ENCODE results near the gene ORC3. TPM values are rescaled to one million over a fixed set of nuclear protein-coding genes. Genes with fewer than 3 reads are reported as not detected.
"Not testable (repeated sequence)": the region's sequence is repeated elsewhere in the genome, so short reads cannot be mapped to it uniquely, and the experiment has no call there.

ORC3 gene
- polyA plus RNA-seq, 10 donors = 20.5 to 31.4 (median 27.7) TPM

DNA sequence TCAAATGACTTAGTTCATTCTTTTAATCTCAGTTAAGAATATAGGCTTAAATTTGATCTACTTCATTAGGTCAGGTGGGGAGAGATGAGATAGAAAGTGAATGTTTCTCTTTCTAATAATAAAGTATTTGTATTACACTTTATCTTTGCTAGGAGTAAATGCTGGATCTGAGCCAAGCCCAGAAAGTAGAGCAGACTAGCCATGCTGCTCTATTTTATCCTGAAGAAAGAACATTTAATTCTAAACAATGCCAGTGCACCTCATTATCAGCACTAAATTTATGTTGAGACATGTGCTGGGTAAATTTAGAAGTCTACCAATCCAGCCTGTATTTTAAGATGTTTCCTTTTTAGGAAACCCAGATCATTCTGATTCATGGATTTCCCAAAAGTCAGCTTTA is 68.6 kb downstream of the ORC3 start:
- DNase-seq = no peak

DNA sequence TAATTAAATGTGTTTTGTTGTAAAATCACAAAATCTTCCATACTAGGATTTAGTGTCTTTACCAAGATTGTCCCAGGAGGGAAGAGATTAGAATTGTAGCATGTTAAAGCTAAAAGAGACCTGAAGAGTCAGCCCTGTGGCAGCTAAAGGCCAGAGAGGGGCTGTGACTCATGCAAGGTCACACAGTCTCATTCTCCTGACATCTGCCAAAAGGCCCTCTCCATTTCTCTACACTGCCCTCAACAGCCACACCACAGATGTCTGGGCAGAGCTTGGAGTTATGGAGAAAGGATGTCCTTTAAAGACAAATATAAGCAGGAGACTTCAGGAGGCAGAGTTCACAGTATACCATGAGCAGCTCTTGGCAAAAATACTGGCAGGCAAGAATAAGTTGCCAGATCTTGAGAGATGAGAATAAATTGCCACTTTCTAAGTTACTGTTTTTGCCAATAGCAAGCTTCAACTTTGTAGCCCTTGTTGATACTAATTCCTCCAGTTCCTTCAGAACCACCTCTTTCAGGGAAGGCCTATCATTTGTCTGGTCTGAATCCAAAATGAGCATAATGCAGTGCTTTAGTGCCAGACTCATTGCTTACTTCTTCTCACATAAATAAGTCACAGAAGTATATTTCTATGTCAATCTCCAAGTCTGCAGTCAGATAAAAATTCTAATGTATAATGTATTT is 70.4 kb downstream of the ORC3 start:
- no peak for DNase-seq

DNA sequence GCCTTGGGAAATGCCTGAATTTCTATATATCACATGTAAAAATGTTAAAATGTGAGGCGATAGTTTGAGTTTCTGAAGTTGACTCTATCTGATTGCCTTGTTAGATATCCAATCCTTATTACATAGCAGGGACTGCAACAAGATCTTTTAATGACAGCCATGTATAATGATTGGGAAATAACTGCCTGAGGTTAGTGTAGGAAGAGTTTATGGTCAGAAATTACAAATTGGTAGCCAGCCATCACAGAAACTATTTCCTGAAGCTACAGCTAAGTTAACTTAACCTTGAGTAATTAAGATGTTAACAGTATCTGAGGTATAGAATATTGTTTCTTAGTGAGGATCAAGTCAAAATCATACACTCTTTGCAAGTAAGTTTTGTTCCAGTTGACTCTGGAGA is 71.1 kb downstream of the ORC3 start:
- DNase-seq = no peak

DNA sequence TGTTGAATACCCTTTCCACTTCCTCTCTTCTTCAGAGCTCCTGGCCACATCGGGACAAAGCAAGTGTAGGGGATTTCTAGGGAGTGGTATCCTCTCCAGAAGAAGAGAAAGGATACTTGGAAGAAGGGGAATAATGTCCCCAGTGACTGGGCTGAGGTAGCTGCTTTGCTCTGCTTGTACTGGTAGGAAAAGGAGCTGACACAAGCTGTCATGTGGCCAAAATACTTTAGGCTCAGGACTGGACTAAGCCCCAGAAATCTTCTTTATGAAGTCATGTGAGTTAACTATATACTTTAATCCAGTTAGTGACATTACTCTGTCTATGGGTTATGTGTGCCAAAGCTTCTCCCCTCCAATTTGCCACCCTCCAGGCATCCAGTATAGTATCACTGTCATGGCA is 71.6 kb downstream of the ORC3 start:
- no peak for DNase-seq

DNA sequence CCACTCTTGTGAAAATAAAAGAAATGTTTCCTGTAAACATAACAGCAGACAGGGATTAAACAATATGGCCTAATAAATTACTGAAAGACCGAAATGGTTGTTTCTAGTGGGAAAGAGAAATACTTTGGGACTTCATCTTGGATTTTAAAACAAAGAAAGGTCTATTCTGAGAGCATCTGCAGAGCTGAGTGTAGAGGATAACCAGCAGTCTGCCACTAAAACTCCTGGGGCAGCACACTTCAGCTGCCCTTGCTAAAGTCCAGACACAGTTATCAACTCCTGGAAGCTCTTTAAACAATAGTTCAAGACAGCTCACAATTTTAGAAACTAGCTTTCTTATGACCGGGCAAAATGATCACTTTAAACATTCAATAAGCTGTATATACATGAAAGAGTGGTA is 73.5 kb downstream of the ORC3 start:
- DNase-seq = no peak

DNA sequence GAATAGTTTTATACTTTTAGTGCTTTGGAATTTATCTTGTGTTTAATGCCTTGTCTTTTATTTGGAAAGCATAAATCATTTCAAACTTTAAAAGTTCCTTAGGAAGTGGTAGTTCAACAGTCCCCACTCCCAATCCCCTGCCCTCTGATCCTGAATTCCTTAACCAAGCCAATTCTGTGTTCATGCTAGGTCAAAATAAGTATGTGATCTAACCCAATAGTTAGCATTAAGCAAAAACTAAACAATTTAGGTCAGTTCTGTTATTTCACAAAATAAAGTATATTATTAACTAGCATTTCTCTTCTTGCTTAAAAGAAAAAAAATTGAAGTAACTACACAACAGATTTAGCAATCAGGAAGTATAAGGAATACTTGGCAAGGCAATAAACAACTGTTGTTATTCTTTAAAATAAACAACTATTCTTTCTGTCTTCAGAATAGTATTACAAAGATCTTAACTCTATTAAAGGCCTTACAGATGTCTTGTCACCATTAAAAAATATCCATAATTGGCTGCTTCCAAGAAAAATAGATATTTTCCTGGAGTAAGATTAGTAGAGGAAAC is 75.1 kb downstream of the ORC3 start:
- no peak for DNase-seq

DNA sequence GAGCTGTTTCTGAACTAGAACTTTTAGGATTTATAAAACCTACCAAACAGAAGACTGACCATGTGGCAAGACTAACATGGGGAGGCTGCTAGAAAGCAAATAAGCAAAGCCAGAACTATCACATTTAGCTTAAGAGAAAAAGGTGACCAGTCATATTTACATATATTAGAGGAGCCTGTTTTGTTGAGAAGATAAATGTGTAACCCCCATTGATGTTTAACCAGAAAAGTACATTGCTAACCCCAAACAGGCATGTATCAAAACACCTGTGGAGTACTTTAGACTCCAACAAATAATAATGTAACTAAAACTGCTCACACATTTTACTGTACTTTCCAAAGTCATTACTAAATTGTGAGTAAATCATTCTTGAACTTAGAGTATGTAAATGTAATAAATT is 77.1 kb downstream of the ORC3 start:
- DNase-seq = no peak

DNA sequence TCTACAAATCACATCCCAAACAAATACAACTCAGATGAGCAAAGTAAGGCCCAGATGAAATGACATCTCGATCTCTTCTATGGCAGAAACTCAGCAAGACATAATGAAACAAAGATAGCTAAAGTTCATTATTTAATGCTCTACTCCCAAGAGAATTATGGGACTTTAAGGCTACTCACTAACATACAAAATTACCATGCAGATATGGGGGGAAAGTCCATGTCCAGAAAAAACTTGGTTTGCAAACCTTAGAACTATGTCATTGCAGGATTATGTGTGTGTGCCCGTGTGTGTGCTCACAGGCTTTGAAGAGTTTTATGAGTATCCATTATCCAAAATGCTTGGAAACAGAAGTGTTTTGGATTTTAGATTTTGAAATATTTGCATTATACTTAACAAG is 78.1 kb downstream of the ORC3 start:
- DNase-seq = no peak

DNA sequence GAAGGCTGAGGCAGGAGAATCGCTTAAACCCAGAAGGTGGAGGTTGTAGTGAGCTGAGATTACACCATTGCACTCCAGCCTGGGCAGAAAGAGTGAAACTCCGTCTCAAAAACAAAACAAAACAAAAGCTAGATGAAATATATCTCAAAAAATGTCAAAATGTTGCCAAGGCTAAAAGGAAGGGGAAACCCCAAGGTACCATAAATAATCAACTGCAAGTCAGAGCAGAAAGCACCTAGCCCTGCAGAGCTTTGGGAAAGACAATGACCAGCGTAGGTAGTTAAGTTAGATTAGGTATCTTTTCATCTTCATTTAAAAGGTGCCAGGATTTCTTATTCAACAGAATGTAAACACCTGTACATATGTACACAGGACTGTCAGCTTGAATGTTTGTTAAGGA is 79.1 kb downstream of the ORC3 start:
- no peak for DNase-seq

DNA sequence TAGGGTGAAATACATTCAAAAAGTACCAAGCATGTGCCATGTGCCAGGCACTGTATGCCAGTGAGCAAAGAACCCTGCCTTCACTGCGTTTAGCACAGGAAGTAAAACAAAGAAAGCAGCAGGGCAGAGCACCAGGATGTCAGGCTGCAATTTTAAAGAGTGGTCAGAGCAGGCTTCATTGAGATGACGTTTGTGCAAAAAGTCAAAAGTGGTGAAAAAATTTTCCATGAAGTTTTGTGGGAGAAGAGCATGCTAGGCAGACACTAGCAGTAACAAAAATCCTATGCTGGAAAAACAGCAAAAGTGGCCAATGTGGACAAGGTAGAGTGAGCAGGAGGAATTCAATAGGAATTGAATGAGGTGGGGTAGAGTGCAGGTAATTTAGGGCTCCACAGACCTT is 80.8 kb downstream of the ORC3 start:
- no peak for DNase-seq

DNA sequence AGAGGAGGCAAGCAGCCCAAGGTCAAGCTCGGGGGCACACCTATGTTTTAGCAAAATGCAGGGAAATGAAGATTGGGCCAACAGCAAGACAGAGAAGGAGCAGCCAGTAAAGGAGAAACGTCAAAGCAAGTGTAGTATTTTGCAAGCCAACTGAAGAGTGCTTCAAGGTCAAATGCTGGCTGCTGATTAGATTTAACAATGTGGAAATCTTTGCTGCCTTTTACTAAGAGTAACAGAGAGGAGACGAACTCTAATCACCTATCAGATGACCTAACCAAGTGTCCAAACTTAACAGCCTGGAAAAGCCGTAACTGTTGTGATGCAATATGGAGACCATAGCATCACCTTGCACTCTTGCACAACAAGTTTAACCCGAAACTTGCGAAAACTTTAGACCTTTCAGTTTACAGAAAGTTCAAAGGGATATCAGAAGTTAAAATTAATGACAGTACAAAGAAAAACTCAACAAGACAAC is 81.7 kb downstream of the ORC3 start:
- DNase-seq = no peak

DNA sequence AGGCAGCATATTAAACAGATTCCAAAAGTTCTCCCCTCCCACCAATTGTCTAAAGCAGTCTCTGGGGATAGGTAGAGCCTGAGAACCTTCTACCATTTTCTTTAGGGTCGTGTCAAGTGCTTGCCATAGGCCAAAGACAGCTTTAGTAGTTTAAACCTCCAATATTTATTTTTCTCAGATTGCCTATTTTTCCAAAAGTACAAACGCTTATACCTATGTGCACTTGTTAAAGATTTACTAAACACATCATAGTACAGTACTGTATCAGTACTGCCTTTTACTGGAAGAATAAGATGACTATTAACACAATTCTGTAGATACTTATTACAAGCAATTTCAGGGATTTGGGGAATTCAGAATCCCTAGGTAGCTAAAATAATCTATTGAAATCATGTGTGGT is 82.7 kb downstream of the ORC3 start:
- DNase-seq = no peak

DNA sequence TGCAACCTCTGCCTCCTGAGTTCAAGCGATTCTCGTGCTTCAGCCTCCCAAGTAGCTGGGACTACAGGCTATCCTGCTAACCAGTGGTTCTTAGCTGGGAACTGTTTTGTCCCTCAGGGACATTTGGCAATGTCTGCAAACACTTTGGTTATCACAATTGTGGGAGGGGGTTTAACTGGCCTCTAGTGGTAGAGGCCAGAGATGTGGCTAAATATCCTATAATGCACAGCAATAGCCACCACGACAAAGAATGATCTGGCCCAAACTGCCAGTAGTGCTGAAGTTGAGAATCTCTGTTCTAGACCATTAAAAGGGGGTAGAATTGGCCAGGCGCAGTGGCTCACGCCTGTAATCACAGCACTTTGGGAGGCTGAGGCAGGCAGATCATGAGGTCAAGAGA is 83.3 kb downstream of the ORC3 start:
- no peak for DNase-seq

DNA sequence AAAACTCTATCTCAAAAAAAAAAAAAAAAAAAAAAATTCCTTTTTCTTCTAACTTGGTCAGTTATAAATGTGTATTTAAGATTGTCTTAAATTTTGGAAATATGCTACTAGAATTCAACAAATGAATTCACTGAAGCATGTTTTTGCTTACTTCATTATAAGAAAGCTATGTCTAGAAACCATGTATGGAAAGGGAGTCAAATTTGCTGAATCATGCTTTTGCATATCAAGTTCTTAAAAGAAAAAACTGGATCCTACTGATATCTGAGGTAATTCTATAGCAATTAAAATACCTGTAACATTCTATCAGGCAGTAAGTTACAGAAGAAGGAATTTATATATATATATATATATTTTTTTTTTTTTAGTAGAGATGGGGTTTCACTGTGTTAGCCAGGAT is 84.4 kb downstream of the ORC3 start:
- DNase-seq = no peak

DNA sequence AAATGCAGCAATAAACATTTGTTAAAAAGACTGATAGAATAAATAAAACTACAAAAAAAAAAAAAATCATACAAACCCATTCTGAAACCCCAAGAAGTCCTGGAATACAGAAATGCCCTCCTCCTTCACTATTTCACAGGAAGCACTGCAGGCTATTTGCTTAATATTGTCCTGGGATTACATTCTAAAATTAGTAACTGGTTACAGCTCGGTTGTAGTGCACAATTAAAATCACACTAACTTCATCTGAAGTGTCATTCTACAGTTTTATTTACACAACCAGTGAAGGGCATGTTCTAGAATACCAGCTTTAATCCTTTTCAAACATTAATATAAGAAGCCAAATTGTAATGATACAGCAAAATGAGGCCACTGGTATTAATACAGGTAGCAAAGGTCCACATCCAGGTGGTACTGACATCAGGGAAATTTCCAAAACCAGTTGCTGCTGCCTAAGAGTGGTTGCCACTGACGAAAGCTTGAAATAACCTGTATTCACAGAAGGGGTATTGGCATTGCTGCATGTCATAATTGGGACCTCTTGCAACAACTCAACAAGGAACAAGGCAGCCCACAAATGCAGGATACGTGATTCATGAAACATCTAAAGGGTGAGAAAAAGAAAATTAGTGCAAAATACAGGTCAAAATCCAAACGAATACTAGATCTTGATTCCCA is 85.2 kb downstream of the ORC3 start:
- no peak for DNase-seq

DNA sequence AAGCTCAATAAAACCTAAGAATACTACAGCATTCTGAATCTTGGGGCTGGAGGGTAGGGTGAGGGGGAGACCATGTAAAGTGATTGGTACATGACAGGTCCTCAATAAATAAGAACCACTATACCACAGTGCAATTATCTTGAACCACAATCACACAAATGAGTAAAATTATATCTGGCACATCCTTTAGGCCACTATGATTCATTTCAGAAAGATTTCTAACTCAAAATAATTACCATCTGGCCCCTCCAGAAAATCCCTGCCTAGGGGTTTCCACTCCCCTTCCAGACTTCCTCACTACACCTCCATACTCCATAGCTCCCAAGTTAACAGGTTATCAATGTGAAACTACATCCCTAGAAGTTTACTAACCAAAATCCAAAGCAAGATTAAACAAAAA is 92.4 kb downstream of the ORC3 start:
- DNase-seq = no peak

DNA sequence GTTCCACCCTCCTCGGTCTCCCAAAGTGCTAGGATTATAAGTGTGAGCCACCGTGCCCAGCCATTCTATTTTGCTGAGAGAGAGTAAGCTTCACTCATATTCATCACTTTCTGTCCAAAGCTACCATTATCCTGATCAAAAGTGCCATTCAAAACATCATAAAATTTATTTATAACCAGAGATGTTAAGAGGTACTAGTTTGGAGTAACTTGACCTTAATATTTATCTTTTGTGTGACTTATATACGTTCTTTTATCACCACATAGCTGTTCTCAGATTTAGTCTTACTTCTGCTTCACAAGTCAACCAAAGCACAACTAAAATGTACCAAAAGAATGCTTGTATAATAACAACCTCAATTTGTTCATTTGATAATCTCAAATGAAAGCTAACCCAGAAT is 94.0 kb downstream of the ORC3 start:
- DNase-seq = no peak

DNA sequence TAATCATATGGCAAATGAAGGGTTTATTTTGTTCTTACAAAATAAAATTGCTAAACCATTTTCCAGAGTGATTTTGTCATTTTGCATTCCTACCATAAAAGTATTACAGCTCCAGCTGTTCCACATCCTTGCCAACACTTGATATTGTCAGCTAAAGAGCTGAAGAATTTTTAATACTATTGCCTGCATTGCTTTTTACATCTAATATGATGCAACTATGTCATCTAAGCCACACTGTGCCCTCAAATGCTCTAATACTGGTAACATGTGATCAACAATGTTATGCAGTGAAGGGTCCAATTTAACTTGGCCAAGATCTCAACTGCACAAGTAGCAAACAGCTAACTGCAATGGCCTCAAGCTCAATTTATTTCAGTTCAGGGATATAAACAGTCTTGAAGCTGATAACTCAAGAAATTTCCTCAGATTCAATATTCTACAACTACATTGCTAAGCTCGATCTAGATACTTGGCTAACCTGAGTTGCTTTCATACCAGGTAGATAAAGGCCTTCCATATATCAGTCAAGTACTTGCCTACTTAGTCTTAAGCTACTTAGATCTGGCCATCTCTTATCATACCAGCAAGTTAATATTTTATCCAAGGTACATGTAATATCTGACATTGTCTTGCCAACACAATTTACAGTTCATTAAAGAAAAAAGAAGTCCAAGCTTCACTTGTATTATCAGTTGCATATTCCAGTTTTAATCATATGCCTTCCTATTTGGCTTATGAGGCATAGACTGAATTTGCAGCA is 95.1 kb downstream of the ORC3 start:
- no peak for DNase-seq

DNA sequence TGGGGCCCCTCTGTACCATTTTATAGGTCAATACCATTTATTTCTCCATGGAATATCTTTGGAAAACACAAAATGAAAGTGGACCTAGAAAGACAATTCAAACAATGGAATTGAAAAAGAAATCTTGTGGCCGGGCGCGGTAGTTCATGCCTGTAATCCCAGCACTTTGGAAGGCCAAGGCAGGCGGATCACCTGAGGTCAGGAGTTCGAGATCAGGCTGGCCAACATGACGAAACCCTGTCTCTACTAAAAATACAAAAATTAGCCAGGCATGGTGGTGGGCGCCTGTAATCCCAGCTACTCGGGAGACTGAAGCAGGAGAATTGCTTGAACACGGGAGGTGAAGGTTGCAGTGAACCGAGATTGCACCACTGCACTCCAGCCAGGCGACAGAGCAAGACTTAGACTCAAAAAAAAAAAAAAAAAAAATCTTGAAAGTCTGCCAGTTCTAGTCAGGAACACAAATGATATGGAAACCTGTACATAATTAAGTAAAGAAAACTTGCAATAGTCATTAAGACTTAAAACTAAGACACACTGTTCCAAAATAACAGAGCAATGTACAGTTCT is 96.8 kb downstream of the ORC3 start:
- DNase-seq = not testable (repeated sequence)

DNA sequence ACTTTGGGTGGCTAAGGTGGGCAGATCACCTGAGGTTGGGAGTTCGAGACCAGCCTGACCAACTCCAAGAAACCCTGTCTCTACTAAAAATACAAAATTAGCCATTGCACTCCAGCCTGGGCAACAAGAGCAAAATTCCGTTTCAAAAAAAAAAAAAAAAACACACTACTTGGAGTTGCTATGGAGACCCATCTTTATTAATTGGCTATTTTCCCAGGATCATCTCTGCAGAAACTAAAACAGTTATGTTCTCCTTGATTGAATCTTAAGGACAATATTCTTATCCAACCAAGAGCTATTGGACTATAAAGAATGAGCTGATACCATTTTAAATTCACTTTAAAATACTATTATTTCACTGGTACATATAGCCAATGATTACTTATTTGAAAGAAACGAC is 97.4 kb downstream of the ORC3 start:
- DNase-seq = peak in 2 of 3 donors; percentile 44 to 75

DNA sequence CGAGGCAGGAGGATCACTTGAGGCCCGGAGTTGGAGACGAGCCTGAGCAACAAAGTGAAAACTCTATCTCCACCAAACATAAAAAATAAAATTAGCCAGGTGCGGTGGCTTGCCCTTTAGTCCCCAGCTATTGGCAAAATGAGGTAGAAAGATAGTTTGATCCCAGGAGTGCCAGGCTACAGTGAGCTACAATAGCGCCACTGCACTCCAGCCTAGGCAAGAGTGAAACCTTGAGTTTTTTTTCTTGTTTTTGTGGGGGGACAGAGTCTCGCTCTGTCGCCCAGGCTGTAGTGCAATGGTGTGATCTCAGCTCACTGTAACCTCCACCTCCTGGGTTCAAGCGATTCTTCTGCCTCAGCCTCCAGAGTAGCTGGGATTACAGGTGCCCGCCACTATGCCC is 98.0 kb downstream of the ORC3 start:
- not testable (repeated sequence) for DNase-seq

DNA sequence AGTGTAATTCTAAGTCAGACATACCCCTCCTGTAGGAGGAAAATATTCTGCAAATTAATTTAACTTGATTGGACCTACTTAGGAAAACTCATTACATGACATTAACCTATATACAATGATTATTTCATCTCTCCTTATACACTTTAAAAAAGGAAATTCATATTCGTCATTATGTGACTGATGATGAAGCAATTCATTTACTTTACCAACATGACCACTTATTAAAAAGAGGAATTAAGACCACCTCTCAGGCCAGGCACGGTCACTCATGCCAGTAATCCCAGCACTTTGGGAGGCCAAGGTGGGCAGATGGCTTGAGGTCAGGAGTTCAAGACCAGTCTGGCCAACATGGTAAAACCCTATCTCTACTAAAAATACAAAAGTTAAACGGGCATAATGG is 100.5 kb downstream of the ORC3 start:
- no peak for DNase-seq

All from muscle of back (tissue), 11 donors.